Sigmoid colon (tissue), 3 donors: ENCODE data around the gene MAP1LC3A.

Experiments
- POLR2A ChIP-seq, 2 donors: fragments of 450-650 bp; IDR thresholded peaks; one replicate each; pipeline ENCODE4 v1.6.1; 2016; ENCODE audit warnings: antibody characterized with exemption in 2 of 2, mild to moderate bottlenecking in 2 of 2, moderate library complexity in 2 of 2
- TF ChIP-seq, protein P1 (sequence below), 4 experiments: fragments of 450-650 bp in 3 of 4; fragments of 200-600 bp in 1 of 4; IDR thresholded peaks; one replicate each; pipeline ENCODE4 v1.5.1; 2016 to 2019; ENCODE audit warnings: antibody characterized with exemption in 4 of 4, mild to moderate bottlenecking in 3 of 4, moderate library complexity in 2 of 4

DNA sequence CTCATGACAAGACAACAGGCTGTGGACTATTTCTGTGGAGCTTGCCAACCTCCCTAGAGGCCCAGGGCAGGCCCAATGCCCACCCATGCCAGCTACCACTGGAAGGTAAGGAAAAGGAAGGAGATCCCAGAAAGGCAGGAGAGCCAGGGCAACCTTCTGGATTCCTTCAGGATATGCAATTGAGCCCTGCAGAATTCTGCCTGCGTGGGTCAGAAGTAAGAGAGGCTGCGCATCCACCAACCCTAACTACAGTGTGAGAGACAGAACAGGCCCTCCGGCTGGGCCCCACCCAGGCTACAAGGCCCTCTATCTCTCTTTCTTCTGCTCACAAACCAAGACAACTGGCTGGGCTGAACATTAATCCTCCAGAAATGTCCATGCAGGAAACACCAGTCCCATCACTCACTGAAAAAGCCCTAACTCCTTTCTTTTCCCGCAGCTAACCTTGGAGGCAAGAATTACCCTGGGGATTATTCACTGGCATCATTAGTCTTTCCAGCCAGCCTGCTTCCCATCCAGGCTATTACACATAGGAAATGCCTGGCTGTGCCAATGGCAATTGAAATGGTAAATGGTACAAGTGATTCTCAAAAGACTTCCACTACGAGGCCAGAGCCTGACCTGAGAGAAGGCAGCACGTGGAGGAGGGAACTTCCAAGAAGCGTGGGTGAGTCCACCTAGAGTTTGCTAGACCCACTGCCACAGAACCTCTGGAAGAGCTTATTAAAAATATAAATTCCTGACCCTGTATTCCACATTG, 15.2 kb downstream of the MAP1LC3A start:
- TF ChIP-seq, protein P1, sequence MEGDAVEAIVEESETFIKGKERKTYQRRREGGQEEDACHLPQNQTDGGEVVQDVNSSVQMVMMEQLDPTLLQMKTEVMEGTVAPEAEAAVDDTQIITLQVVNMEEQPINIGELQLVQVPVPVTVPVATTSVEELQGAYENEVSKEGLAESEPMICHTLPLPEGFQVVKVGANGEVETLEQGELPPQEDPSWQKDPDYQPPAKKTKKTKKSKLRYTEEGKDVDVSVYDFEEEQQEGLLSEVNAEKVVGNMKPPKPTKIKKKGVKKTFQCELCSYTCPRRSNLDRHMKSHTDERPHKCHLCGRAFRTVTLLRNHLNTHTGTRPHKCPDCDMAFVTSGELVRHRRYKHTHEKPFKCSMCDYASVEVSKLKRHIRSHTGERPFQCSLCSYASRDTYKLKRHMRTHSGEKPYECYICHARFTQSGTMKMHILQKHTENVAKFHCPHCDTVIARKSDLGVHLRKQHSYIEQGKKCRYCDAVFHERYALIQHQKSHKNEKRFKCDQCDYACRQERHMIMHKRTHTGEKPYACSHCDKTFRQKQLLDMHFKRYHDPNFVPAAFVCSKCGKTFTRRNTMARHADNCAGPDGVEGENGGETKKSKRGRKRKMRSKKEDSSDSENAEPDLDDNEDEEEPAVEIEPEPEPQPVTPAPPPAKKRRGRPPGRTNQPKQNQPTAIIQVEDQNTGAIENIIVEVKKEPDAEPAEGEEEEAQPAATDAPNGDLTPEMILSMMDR (IDR thresholded peaks at IDR 0.05) = no peak
- no peak for TF ChIP-seq POLR2A (IDR thresholded peaks at IDR 0.05)
